ENCODE results near the gene FSCN2.
"Not testable (repeated sequence)": the region's sequence is repeated elsewhere in the genome, so short reads cannot be mapped to it uniquely, and the experiment has no call there.

FSCN2 gene

DNA sequence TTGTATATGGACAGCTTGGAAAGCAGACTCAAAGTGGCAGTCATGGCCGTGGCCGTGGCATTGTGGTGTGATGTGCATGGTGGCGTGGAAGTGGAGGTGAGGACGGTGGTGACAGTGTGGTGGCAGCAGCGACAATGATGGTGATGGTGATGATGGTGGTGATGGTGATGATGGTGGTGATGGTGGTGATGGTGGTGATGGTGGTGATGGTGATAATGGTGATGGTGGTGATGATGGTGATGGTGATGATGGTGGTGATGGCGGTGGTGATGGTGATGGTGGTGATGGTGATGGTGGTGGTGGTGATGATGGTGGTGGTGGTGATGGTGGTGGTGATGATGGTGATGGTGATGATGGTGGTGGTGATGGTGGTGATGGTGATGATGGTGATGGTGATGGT is 2.8 kb downstream of the FSCN2 start:
- not testable (repeated sequence) for DNase-seq

DNA sequence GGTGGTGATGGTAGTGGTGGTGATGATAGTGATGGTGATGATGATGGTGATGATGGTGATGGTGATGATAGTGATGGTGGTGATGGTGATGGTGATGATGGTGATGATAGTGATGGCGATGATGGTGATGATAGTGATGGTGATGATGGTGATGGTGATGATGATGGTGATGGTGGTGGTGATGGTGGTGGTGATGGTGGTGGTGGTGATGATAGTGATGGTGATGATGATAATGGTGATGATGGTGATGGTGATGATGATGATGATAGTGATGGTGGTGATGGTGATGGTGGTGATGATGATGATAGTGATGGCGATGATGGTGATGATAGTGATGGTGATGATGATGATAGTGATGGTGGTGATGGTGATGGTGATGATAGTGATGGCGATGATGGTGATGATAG is 3.8 kb downstream of the FSCN2 start:
- not testable (repeated sequence) for DNase-seq

DNA sequence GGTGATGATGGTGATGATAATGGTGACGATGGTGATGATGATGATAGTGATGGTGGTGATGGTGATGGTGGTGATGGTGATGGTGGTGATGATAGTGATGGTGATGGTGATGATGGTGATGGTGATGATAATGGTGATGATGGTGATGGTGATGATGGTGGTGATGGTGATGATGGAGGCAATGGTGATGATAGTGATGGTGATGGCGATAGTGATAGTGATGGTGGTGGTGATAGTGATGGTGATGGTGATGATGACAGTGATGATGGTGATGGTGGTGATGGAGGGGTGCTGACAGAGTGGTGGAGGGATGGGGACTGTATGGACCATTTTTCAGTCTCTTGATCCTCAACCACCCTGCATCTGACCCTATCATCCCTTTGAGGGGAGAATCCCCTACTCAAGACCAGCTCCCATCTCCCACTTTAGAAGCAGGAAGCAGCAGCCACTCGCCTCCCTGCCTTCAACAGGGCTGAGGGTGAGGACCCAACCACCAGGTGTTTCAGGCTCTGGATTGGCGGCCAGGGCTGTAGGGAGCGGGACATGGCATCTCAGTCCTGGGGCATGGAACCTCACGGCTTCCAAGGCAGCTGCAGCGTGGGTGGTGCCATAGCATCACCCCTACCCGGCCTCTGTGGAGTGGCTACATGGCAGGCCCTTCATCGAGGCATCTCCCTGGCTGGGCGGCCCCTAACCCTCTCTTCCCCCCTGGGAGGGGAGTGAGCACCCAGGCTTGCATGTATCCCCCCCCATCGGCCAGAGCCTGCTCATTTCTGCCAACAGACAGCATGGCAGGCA is 4.5 kb downstream of the FSCN2 start:
- no peak for DNase-seq

DNA sequence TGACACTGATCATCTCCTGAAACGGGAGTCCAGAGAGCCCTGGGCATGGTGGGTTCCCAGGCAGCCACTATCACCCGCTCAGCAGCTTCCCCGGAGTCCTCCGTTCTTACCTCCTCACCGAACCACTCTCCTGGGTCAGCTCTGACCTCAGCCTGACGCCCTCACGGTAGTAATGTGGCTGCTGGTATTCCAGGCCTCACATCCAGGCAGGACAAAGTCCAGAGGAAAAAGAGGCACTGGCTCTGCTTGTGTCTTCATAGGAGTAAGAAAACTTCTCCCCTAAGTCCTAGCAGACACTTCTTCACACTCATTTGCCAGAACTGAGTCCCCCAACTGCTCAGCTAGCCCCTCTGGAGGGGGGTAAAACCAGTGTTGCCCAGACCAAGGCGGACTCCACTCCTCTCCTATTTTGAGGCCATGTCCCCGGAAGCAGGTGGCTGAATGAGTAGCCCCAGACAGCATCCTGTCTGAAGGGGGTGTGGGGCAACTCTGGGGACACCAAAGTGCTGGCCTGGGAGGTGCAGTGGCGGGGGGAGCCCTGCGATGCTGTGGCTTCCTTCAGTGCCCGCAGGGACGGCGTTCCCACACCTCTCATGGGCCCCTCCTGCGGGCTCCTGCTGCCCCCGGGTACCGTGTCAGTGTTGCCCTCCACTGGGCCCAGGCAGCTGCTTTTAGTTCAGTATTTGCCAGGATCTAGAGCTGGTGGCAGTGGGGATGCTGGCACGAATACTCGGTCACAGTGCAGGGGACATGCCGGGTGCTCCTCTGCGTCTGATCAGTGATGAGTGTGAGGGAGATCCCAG is 5.4 kb downstream of the FSCN2 start:
- no peak for DNase-seq

DNA sequence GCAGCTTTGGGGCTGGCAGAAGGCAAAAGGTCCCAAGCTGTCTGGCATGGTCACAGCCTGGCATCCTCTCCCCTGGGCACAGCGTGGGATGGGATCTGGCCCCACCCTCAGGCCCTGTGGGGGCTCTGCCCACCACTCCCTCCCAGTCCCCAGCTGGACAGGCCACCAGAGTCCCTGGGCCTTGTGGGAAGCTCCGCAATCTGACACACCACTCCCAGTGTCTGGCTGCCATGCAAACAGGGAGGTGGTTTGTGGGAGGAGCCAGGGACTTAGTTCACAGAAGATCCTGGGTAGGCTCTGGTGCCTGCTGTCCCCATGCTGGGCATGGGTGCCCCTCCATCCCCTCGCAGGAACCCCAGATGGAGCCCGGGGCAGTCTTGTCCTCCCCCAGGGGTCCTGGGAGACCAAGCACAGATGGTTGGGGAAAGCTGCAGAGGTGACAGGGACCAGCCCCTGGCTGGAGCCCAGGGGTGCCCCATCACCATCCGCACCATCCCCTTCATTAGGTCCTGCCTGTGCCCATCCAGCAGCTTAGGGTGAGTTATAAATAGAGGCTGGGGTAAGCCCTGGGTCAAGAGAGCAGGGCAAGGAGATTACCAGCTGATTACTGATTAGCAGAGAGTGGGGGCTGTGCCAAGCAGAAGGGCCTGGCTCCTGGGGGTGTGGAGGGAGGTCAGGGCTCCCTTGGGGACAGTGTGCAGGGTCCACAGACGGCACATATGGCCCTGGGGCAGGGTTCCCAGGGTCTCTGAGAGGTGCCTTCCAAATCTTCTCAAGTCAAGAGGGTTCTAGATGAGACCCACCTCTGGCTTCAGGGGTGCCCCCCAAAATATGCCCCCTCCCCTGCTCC is 6.2 kb downstream of the FSCN2 start:
- DNase-seq: no peak

DNA sequence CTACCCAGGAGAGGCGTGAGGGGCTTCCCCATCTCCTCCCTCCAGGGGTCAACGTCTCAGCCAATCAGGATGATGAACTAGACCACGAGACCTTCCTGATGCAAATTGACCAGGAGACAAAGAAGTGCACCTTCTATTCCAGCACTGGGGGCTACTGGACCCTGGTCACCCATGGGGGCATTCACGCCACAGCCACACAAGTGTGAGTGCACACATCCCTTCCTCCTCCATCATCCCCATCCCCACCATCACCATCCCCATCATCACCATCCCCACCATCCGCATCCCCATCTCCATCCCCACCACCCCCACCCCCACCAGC is 6.8 kb downstream of the FSCN2 start:
- DNase-seq: no peak

DNA sequence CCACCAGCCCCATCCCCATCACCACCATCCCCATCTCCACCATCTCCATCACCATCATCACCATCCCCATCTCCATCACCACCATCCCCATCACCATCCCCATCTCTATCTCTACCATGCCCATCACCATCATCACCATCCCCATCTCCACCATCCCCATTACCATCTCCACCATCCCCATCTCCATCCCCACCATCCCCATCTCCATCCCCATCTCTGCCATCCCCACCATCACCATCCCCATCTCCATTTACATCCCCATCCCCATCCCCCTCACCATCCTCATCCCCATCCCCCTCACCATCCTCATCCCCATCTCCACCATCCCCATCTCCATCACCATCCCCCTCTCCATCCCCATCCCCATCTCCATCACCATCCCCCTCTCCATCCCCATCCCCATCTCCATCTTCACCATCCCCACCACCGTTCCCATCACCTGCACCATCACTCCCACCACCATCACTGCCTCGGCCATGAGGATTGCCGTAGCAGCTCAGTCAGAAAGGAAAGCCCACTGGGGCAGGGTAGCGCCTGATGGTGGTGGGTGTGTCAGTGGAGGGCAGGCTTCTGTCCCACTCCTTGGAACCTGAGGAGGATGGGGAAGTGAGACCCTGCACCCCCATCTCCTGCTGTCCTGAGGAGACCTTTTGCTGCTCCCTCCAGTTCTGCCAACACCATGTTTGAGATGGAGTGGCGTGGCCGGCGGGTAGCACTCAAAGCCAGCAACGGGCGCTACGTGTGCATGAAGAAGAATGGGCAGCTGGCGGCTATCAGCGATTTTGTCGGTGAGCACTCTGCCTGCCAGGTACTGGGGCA is 7.5 kb downstream of the FSCN2 start:
- no peak for DNase-seq

DNA sequence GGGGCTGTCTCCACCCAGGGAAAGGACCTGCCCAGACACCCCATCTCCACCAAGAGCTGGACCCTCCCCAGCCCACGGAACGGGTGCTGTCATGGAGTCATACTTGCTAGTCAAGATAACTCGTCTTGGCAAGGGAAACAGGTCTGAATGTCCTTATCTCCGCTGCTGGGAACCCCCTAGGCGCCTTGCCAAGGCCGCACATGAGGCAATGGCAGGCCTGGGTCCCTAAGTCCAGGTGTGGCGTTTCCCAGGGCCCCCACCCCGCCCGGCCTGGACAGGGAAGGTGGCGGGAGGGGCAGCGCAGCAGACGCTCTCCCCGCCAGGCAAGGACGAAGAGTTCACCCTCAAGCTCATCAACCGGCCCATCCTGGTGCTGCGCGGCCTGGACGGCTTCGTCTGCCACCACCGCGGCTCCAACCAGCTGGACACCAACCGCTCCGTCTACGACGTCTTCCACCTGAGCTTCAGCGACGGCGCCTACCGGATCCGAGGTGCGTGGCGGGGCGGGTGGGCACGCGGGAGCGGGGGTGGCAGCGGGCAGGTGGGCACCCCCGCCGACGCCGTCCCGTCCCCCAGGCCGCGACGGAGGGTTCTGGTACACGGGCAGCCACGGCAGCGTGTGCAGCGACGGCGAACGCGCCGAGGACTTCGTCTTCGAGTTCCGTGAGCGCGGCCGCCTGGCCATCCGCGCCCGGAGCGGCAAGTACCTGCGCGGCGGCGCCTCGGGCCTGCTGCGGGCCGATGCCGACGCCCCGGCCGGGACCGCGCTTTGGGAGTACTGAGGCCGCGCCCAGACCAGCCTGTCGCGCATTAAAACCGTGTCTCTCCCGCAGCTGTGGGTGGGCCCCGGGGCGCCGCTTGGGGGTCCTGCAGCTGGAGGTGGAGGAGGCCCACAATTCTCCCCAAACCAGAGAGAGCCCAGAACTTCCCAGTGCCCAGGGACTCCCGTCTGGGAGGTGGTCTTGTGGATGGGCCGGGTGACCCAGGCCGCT is 8.4 kb downstream of the FSCN2 start:
- DNase-seq: no peak

DNA sequence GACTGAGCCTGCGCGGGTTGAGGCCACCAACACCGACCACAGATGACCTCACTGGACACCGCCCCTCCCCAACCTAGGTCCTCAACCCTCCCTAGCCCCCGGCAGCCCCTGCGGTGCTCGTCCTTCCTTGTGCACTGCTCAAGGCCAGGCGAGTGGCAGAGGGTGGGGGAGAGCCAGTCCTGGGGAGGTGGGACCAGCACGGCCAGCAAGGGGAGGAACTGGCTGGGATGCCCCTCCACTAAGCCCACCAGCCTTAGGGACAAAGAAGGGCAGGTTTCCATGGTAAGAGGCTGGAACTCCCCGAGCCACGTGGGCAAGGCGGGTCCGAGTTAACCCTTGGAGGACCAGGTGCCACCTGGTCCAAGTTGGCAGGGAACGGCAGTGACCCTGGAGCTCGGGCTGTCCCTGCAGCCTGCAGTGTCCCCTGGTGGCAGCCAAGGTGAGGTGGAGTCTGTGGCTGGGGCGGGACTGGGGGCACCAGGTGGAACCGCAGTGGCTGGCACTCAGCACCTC is 9.2 kb downstream of the FSCN2 start:
- no peak for DNase-seq

DNA sequence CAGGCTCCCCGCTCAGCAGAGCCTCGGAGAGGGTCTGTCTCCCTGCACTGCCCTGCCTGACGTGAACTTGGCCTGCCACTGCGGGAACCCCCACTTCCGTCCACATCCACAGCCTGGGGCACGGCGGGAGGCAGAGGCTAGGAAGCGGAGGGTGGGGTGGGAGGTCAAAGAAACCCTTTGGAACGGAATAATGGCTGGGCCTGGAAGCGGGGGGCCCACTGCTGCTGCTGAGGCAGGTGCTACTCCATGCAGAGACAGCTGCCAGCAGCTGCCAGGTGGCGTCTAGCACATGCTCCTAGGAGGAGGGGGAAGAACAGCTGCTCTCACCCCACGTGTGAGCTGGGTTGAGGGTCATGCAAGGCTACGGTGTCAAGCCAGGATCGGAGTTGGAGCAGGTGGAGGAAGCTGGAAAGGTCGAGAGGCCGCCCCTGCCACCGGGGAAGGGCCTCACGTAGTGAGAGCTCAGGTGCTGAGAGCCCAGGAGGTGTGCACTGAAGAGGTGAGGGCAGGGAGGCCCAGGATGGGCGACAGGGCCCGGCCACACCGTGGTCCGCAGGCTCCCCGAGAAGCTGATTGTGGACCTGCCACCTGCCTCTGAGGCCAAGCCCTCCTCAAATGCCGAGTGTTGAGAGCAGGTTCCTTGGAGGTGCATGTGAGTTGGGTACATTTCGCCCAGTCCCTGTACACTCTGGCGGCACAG is 9.8 kb downstream of the FSCN2 start:
- peak; percentile 25 for DNase-seq

DNA sequence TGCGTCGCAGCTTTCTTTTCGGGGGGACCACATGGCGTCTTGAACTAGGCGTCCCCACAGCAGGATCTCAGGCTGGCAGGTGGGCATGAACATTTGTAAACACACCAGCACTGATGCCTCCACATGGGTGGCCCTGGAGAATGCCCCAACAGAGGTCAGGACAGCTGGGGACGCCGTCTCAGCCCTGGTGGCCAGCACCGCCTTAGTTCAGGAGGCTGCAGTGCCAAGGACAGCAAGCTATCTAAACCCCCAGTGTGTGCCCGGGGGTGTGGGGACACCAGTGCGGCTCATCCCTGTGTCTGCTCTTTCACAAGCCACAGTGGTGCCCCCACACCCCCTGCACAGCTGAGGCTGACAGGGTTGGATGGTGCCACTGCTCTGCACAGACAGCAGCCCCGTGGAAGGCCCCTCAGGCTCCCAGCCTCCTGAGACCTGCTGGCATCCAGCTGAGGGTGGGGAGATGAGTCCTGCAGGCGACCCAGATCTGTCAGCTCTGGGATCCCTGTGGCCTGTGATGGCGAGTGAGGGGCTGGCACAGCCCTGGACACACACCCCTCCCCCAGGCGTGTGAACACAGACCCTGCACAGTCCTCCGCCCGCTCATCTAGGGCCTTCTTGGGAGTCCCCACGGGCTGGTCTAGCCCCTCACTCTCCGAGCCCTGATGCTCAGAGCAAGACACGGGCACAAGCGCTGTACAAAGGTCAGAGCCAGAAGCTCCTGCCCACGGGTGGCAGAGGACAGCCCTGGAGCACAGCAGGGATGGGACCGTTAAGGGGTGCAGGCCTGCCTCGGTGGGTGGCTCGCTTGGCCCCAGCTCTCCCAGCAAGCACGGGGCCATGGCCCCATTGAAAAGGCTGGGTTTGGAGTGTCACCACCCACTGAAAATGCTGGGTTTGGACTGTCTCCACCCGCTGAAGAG is 10.7 kb downstream of the FSCN2 start:
- no peak for DNase-seq

DNA sequence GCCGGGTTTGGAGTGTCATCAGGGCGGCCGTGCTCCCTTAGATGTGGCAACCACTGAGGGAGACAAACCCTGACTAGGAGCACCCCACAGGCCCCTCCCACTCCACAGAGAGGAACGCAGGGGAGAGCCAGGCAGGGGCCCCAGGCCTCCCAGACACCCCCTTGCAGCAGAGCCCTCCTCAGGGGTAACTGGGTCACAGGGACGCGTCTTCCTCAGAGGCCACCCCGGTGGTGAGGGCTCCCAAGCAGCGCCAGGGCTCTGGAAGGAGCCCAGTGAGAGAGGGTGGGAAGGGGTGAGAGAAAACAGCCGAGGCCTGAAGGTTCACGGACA is 11.4 kb downstream of the FSCN2 start:
- DNase-seq: no peak

DNA sequence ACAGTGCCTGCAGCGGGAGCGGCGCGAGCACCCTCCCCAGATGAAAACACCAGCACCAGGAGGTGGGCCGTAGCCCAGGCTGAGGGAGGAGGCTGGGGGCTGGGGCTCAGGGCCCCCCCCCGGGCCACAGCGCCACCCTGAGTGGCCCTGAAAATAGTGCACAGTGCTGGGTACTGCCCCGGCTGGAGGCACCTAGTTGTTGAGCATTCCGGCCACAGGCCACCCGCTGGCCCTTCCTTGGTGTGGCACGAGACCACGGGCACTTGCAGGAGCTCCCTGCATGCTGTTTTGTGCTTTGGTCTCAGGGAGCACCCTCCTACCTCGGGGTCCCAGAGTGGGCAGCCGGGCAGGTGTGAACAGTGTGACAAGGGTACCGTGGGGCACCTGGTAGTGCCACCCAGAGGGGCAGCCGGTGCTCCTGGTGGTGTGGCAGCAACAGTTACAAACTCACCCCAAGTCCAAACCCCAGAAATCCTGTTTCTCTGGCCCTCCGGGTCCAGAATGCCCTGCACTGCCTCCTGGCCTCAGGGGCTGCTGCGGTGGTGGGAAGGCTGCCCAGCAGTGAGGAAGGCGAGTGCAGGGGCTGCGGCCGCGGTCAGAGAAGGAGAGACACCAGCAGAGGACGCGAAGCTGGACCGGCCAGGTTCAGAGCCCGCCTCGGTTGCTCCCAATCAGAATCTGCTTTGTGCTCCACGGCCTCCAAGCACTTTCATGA is 11.9 kb downstream of the FSCN2 start:
- DNase-seq: no peak

DNA sequence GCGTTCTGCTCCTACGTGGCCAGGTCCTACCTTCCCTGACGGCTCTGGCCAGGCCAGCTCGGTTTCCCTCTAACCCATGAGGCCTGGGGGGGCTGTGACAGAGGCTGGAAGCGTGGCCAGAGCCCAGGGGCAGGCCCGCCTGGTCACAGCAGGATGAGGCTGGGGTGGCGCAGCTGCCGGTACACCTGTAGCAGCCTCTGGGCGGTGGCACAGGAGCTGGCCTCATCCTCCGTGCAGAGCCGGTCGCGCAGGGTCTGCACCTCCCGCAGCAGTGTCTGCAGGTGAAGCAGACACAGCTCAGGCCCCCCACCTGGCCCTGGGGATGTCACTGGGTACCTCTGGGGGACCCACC is 12.5 kb downstream of the FSCN2 start:
- DNase-seq: no peak

DNA sequence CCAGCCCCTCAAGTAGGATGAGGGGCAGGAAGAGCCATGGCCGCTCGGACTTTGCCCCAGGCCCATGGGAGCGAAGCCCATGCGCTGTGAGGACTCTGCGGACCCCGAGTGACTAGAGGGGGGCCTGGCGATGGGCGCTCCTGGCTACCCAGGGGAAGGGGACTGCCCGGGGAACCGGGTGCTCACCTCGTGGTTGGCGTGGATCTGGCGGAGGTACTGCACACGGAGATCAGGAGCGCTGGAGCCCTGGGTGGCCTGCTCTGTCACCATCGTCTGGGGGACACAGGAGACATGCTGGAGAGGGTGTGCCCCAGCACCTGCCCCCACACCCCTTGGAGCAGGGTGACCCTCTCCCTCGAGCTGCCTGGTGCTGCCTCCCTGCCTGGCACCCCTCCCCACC is 12.9 kb downstream of the FSCN2 start:
- DNase-seq: no peak

DNA sequence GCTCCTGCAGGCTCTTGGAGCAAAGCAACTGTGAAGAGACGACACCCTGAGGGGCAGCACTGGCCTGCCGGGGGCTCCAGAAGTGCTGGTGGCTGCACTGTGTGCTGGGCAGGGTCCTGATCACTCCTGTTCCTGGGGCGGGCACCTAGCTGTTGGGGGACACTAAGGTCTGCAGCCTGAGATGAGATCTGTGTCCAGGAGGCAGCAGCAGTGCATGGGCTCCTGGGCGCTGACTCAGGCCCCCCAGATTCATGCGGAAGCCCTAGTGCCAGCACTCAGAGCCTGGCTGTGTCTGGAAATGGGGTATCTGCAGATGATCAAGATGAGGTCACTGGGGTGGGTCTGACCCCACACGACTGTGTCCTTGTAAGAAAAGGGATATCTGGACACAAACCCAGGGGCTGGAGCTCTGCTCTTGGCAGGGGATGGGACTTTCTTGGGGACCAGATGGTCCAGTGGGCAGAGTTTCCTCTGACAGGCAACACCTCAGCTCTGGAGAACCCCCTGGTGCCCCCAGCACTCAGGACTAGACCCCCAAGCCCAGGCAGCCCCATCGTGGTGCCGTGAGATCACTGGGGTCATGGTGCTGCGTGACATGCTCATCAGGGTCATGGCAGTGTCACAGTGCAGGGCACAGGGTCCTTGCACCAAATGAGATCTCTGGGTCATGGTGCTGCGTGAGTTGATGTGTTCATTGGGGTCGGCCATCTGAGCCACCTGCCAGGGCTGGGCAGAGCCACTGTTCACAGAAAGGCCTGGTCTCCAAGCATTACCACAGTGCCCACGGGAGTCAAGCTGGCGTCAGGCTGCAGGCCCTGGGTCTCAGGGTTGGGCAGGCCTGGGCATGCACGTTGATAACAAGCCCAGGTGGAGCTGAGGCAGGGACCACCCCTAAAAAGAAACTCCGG is 14.5 kb downstream of the FSCN2 start:
- no peak for DNase-seq

DNA sequence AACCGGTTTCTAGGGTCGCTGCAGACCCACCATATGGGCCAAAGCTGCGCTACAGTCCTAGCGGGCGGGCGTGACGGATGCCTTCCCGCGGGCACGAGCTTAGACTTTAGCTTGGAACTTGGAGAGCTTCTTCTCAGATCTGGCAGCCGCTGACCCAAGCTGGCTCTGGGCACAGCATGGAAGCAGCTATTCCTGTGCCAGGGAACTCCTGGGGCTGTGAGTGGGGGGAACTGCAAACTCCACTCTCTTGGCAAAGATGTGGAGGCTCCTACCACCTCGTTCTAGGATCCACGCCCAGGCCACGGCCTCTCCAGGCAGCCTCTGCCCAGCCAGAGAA is 15.1 kb downstream of the FSCN2 start:
- no peak for DNase-seq

DNA sequence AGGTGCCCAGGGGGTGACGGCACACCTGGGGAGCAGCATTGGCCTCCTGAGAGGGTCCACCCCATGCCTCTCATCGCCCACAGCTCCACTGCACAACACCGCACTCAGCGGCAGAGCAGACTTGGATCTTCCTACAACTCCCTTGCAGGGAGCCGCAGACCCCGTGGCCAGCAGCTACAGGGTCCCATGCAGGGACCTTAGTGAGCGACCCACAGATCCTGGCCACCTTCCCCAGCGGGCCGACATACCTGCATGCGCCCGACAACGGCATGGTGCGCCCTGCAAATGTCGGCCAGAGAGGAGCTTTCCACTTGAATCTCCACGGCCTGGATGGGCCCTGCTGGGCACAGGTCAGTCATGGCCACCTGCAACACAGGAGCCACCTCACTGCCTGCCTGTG is 15.6 kb downstream of the FSCN2 start:
- DNase-seq: no peak

All from NCI-H2029 treated with DMSO at 0.1 percent for 48 hours (cell line).